Measurements from ENCODE around the gene TAPT1. TPM values are rescaled to one million over a fixed set of nuclear protein-coding genes. Genes with fewer than 3 reads are reported as not detected.
"Not testable (repeated sequence)": the region's sequence is repeated elsewhere in the genome, so short reads cannot be mapped to it uniquely, and the experiment has no call there.

TAPT1 gene
- total RNA-seq: 10 to 100 TPM; 33.6 to 52.5 TPM

- peak; percentile 70 to 79 for DNase-seq (ENCODE audit: low spot score in 2 of 2)
- peak; percentile 77 to 87 for ATAC-seq
- peak within 1 kb of the TSS; percentile 98 to 99 for H3K27ac Mint-ChIP-seq
- H3K36me3 Mint-ChIP-seq: peaks cover 9 to 19% of the 10 kb centered on the region in 2 donors
- no peaks in the 10 kb centered on the region for H3K9me3 Mint-ChIP-seq
Observed at GRCh38 chr4:16225863-16226815, at the start of gene TAPT1. TSS of gene TAPT1 (minus strand) at chr4:16226471. CDS start at chr4:16226457, 14 bp downstream.

- Mint-ChIP-seq H3K27ac (no peak overlapping the region), H3K9me3 (peaks cover 3 to 5% of the 10 kb centered on the region in 2 donors), H3K36me3 (peaks cover 5% of the 10 kb centered on the region in 2 donors)
- DNase-seq (ENCODE audit: low spot score in 2 of 2) (no peak), ATAC-seq (no peak)
Observed at GRCh38 chr4:16271411-16271810, 45.1 kb upstream of the TAPT1 start.

- no peak for DNase-seq (ENCODE audit: low spot score in 2 of 2)
- Mint-ChIP-seq H3K27ac (no peak overlapping the region), H3K9me3 (no peaks in the 10 kb centered on the region), H3K36me3 (no peaks in the 10 kb centered on the region)
- ATAC-seq: no peak
Observed at GRCh38 chr4:16270454-16271328, 44.4 kb upstream of the TAPT1 start.

GRCh38 chr4:16269742-16270453 is 43.6 kb upstream of the TAPT1 start:
- H3K36me3 Mint-ChIP-seq; H3K27ac Mint-ChIP-seq; DNase-seq (ENCODE audit: low spot score in 2 of 2); H3K9me3 Mint-ChIP-seq; ATAC-seq: not testable (repeated sequence)

GRCh38 chr4:16269240-16269639 is 43.0 kb upstream of the TAPT1 start:
- no peak overlapping the region for H3K27ac Mint-ChIP-seq
- DNase-seq (ENCODE audit: low spot score in 2 of 2) (no peak), ATAC-seq (no peak)
- H3K9me3 Mint-ChIP-seq: no peaks in the 10 kb centered on the region
- H3K36me3 Mint-ChIP-seq: no peaks in the 10 kb centered on the region

- ATAC-seq (no peak), DNase-seq (ENCODE audit: low spot score in 2 of 2) (no peak)
- Mint-ChIP-seq H3K9me3 (no peaks in the 10 kb centered on the region), H3K27ac (no peak overlapping the region), H3K36me3 (no peaks in the 10 kb centered on the region)
Observed at GRCh38 chr4:16268290-16268689, 42.0 kb upstream of the TAPT1 start.

GRCh38 chr4:16267639-16268038 is 41.4 kb upstream of the TAPT1 start:
- Mint-ChIP-seq H3K36me3 (no peaks in the 10 kb centered on the region), H3K27ac (no peak overlapping the region), H3K9me3 (no peaks in the 10 kb centered on the region)
- DNase-seq (ENCODE audit: low spot score in 2 of 2) (no peak), ATAC-seq (no peak)

GRCh38 chr4:16265820-16266219 is 39.5 kb upstream of the TAPT1 start:
- H3K36me3 Mint-ChIP-seq: peaks cover 0 to 2% of the 10 kb centered on the region in 2 donors
- no peak for DNase-seq (ENCODE audit: low spot score in 2 of 2)
- no peak overlapping the region for H3K27ac Mint-ChIP-seq
- no peaks in the 10 kb centered on the region for H3K9me3 Mint-ChIP-seq
- no peak for ATAC-seq

GRCh38 chr4:16264798-16265197 is 38.5 kb upstream of the TAPT1 start:
- ATAC-seq (peak; percentile 50 to 63), DNase-seq (ENCODE audit: low spot score in 2 of 2) (no peak)
- no peak overlapping the region for H3K27ac Mint-ChIP-seq
- peaks cover 0 to 7% of the 10 kb centered on the region in 2 donors for H3K36me3 Mint-ChIP-seq
- H3K9me3 Mint-ChIP-seq: no peaks in the 10 kb centered on the region

GRCh38 chr4:16263056-16263455 is 36.8 kb upstream of the TAPT1 start:
- Mint-ChIP-seq H3K27ac (no peak overlapping the region), H3K9me3 (no peaks in the 10 kb centered on the region), H3K36me3 (peaks cover 0 to 7% of the 10 kb centered on the region in 2 donors)
- ATAC-seq (no peak), DNase-seq (ENCODE audit: low spot score in 2 of 2) (no peak)

GRCh38 chr4:16262188-16262587 is 35.9 kb upstream of the TAPT1 start:
- no peak for DNase-seq (ENCODE audit: low spot score in 2 of 2)
- ATAC-seq: no peak

GRCh38 chr4:16261313-16261878 is 35.1 kb upstream of the TAPT1 start:
- no peak for ATAC-seq
- H3K27ac Mint-ChIP-seq: no peak overlapping the region

More at GRCh38 chr4:16262188-16262587, 35.9 kb upstream of the TAPT1 start:
- Mint-ChIP-seq H3K36me3 (peaks cover 0 to 7% of the 10 kb centered on the region in 2 donors), H3K27ac (no peak overlapping the region), H3K9me3 (no peaks in the 10 kb centered on the region)

GRCh38 chr4:16259889-16260246 is 33.6 kb upstream of the TAPT1 start:
- Mint-ChIP-seq H3K36me3 (peaks cover 0 to 7% of the 10 kb centered on the region in 2 donors), H3K27ac (peak overlapping the region in 1 of 2 donors; percentile 33), H3K9me3 (no peaks in the 10 kb centered on the region)
- DNase-seq (ENCODE audit: low spot score in 2 of 2) (no peak), ATAC-seq (peak in 1 of 2 donors; percentile 34)

More at GRCh38 chr4:16261313-16261878, 35.1 kb upstream of the TAPT1 start:
- no peak for DNase-seq (ENCODE audit: low spot score in 2 of 2)
- Mint-ChIP-seq H3K36me3 (peaks cover 0 to 7% of the 10 kb centered on the region in 2 donors), H3K9me3 (no peaks in the 10 kb centered on the region)

GRCh38 chr4:16259241-16259888 is 33.1 kb upstream of the TAPT1 start:
- Mint-ChIP-seq H3K27ac (peak overlapping the region in 1 of 2 donors; percentile 33), H3K9me3 (peaks cover 0 to 3% of the 10 kb centered on the region in 2 donors), H3K36me3 (peaks cover 3 to 7% of the 10 kb centered on the region in 2 donors)
- ATAC-seq: no peak
- no peak for DNase-seq (ENCODE audit: low spot score in 2 of 2)

GRCh38 chr4:16257611-16258010 is 31.3 kb upstream of the TAPT1 start:
- DNase-seq (ENCODE audit: low spot score in 2 of 2) (no peak), ATAC-seq (no peak)
- peaks cover 0 to 9% of the 10 kb centered on the region in 2 donors for H3K9me3 Mint-ChIP-seq
- H3K36me3 Mint-ChIP-seq: peaks cover 15 to 16% of the 10 kb centered on the region in 2 donors
- no peak overlapping the region for H3K27ac Mint-ChIP-seq

GRCh38 chr4:16256343-16256742 is 30.1 kb upstream of the TAPT1 start:
- H3K9me3 Mint-ChIP-seq: peaks cover 0 to 9% of the 10 kb centered on the region in 2 donors
- no peak overlapping the region for H3K27ac Mint-ChIP-seq
- ATAC-seq: no peak
- peaks cover 16% of the 10 kb centered on the region in 2 donors for H3K36me3 Mint-ChIP-seq
- no peak for DNase-seq (ENCODE audit: low spot score in 2 of 2)

All from activated naive CD4-positive, alpha-beta T cell treated with anti-CD3 and anti-CD28 coated beads, Interleukin-2, amount 50 U/mL, for 72 hours (primary cell).